HG02798 (cell line): ENCODE data around the gene HARBI1.

Source experiments
- ATAC-seq: cut with Tn5 transposase; IDR thresholded peaks from one replicate; pipeline ENCODE4 v1.9.1; 2021; ENCODE audit warnings: mild to moderate bottlenecking; ENCODE audit not compliant: unreplicated experiment, poor library complexity

Gene HARBI1

DNA sequence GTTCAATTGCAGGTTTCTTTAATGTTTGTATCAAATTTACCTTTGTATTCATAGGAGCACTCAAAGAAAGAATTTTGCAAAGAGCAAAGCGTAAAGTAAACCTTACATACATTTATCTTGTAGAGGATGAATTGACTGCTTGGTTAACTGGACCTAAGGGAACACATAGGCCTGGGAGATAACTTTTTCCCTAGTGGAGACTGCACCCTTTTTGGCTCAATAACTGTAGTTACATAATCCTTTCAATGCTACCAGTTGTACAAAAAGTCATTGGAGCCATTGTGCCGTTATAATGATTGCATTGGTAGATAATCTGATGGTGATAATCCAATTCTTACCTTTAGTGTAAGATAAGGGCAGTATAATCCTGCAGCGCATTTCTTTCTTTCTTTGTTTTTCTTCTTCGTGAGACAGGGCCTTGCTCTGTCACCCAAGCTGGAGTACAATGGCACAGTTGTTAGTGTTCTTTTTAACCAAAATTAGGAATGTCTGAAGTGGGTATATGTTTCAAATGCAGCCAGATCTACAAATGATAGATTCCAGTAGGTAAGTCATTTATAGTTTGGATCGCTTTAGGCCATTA, 18.6 kb upstream of the HARBI1 start:
- no peak for ATAC-seq

- no peak for ATAC-seq
These were observed 16.5 kb upstream of the HARBI1 start for GRCh38 chr11:46633291-46634217.

DNA sequence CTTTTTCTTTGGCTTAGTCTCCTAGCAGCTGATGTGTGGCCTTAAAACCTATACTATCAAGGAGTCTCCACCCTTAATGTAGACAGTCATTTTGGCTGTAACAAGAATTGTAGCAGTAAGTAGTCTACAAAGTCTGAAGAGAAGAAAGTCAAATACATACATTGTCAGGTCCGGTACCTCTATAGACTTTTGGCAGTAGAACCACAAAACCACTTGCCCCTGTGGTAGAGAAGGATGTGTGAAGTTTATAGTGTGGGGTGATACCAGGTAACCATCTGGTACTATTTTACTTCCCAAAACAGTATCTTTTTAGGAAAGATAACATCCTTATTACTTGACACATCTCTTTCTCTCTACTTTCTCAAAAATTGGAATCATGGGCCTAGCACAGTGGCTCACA, 15.5 kb upstream of the HARBI1 start:
- ATAC-seq: no peak

DNA sequence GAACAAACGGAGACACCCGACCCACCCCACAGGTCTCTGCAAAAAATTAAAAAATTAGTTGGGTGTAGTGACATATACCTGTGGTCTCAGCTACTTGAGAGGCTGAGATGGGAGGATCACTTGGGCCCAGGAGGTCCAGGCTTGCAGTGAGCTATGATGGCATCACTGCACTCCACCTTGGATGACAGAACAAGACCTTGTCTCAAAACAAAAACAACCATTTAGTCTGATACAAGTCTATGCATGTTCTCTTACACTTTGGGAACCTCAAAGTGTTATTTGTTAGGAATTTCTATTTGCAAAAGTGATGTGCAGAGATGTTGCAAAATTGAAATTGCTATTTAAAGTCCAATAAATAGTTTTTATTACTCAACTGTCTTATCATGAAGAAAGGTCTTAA, 14.6 kb upstream of the HARBI1 start:
- no peak for ATAC-seq

GRCh38 chr11:46630237-46630636, 13.2 kb upstream of the HARBI1 start:
- ATAC-seq: no peak

GRCh38 chr11:46628961-46629360, 11.9 kb upstream of the HARBI1 start:
- ATAC-seq: no peak

GRCh38 chr11:46625406-46625805, 8.4 kb upstream of the HARBI1 start:
- ATAC-seq: no peak

GRCh38 chr11:46618837-46619236, 1.8 kb upstream of the HARBI1 start:
- ATAC-seq: no peak

GRCh38 chr11:46617972-46618314, 916 bp upstream of the HARBI1 start:
- ATAC-seq: no peak

DNA sequence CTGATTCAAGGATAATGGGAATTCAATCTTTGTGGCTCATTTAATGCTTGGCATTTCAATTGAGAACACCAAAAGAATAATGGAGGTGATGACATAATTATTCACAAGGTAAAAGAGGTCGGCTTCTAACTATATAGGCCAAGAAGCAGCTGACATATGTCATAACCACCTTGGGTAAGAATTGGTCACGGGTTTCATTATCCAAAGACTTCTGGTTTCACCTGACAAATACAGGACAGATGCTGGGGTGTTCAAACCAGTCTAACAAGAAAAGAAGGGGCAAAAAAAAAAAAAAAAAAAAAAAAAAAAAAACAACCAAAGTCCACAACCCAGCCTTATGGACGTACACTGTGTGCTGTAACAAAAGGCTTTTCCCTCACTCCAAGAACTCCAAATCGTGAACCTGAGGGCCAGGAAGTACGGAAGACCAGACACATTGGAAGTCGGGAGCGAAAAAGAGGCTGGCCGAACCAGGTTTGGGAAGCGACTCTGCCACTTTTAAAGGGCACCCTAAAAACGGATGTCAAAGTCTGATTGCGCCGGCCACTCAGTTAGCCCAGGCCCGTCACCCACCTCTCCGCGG, 385 bp downstream of the HARBI1 start:
- peak; percentile 1 for ATAC-seq

DNA sequence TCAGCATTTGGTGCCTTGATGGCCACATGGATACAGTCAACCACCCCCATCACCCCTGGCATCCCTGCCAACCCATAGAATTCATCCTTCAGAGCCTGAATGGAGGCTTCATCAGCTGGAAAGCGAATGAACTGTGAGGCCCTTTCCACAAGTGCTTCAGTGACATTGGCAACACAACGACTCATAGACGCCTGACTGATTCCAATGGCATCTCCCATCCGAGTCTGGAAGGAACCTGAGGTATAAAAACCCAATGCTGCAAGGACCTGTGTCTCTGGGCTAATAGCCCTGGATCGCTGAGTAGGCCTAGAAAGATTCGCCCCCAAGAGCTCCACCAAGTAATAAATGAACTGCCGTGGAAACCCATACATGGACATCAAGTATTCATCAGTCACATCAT, 1.3 kb downstream of the HARBI1 start:
- no peak for ATAC-seq

DNA sequence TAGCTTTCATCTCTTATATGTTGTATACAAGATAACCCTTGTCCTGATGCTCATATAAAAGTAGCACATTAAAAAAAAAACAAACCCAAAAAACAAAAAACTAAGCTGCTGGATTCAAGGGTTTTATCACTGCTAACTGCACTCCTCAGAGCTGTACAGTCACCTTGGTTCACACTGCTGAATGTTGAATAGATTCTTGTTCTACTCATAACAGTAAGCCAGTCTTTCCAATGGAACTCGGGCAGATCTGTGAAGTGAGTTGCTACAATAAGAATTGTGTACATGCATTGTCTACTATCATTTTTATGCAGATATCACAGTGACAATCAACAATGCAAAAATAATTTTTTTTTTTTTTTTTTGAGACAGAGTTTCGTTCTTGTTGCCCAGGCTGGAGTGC, 4.7 kb downstream of the HARBI1 start:
- ATAC-seq: no peak

DNA sequence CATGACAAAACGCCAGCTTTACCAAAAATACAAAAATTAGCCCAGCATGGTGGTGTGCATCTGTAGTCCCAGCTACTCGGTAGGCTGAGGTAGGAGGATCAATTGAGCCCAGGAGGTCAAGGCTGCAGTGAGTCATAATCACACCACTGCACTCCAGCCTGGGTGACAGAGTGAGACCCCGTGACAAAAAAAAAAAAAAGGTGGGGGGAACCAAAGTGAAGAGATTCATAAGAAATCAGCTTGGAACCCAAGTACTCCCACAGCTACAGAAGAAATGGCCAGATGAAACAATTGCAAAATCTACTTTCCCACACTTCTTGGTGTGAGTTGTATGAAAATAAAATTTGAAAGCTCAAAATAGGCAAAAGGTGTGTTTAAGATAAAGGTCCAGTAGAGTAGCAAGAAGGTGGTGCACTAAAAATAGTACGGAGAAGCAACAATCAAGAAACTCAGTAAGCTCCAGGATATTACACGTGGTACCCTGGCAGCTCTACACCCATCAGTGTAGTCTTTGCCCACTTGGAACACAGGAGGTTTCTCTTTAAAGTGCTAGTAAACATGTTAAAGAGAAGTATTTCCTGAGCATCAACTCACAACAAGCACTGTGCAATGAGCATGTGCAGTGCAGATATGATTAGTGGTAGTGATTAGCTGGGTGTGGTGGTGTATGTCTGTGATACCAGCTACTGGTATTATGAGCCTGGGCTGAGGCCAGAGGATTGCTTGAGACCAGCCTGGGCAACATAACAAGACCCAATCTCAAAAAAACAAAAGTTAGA, 5.3 kb downstream of the HARBI1 start:
- ATAC-seq: no peak

DNA sequence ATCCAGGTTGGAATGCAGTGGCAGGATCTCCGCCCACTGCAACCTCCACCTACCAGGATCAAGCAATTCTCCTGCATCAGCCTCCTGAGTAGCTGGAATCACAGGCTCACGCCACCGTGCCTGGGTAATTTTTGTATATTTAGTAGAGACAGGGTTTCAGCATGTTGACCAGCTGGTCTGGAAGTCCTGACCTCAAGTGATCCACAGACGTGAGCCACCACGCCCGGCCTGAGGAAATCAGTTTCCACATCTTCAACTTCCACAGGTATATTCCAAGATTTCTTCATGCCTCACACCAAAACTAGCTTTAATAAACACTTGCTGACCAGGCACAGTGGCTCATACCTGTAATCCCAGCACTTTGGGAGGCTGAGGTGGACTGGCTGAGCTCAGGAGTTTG, 7.6 kb downstream of the HARBI1 start:
- ATAC-seq: no peak

GRCh38 chr11:46607516-46607915, 9.5 kb downstream of the HARBI1 start:
- no peak for ATAC-seq

DNA sequence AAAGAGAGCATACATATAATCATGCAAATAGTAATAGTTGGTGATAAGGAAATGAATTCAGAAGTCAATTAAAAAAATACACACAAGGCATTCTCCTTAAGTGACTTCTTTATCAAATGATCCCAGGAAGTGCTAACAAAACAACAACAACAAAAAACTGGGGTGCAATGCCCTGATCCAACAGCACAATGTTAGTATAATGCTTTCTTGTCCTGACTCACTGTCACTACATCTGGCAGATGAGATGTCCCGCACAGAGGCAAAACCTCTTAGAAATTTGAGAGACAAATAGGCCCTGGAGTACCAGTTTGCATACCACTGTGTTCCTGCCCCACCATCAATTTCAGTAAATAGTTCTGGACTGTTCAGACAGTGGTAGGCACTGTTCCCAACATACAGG, 12.2 kb downstream of the HARBI1 start:
- no peak for ATAC-seq

GRCh38 chr11:46603704-46604308, 13.2 kb downstream of the HARBI1 start:
- no peak for ATAC-seq

GRCh38 chr11:46601129-46601528, 15.9 kb downstream of the HARBI1 start:
- no peak for ATAC-seq

GRCh38 chr11:46600194-46600960, 16.6 kb downstream of the HARBI1 start:
- no peak for ATAC-seq
